Lower leg skin (tissue), 4 donors: Measurements from ENCODE around the gene RERE. TPM values are rescaled to one million over a fixed set of nuclear protein-coding genes. Genes with fewer than 3 reads are reported as not detected.

Experiments
- DNase-seq, 2 donors: peaks; one replicate each; pipeline ENCODE4 v3.0.0-alpha.2; 2019; ENCODE audit warnings: low spot score in 2 of 2
- H3K4me3 ChIP-seq: fragments of 200-600 bp; sonication (generic); 2 replicates; pipeline ENCODE4 v1.5.1; 2017; ENCODE audit warnings: mild to moderate bottlenecking, low read depth; ENCODE audit not compliant: poor library complexity, severe bottlenecking
- CTCF ChIP-seq, 3 donors: fragments of 450-650 bp; IDR thresholded peaks; one replicate each; pipeline ENCODE4 v1.5.1; 2016; ENCODE audit warnings: antibody characterized with exemption in 3 of 3, mild to moderate bottlenecking in 3 of 3, moderate library complexity in 2 of 3
- POLR2A ChIP-seq, 2 donors: fragments of 450-650 bp; IDR thresholded peaks; one replicate each; pipeline ENCODE4 v1.6.1; 2016 to 2017; ENCODE audit warnings: antibody characterized with exemption in 2 of 2, mild to moderate bottlenecking in 1 of 2, moderate library complexity in 1 of 2
- WGBS, 2 donors: methylation state at CpG; one replicate each; pipeline ENCODE4 v1.1.5; 2018; 5-methylcytosine and 5-hydroxymethylcytosine counted together
- intact Hi-C: fragments of 100-400 bp; cut with DNase I; formaldehyde crosslinking; loops from one replicate; pipeline ENCODE4 v1.15.0; 2023; ENCODE audit warnings: low total_unique reads
- total RNA-seq, 4 donors: library from RNA; depleted of rRNA; stranded (reverse); fragments of >200 nt; gene quantifications; one replicate each; pipeline ENCODE4 v1.1.0, GENCODE V29; 2016

The RERE gene
- total RNA-seq, 4 donors from 2014 or later = 41.0 to 84.9 (median 76.8) TPM

- WGBS, 2 donors = 76 to 85% methylated on average over 3 of the region's 3 CpGs
- H3K4me3 ChIP-seq = no peak overlapping the region
- intact Hi-C loops = no loop called here
- no peak for DNase-seq
- TF ChIP-seq CTCF (IDR thresholded peaks at IDR 0.05) (no peak), POLR2A (IDR thresholded peaks at IDR 0.05) (no peak)
These were observed 35.3 kb downstream of the RERE start for GRCh38 chr1:8782001-8782620.

- TF ChIP-seq POLR2A (IDR thresholded peaks at IDR 0.05) (no peak), CTCF (IDR thresholded peaks at IDR 0.05) (no peak)
- 64 to 69% methylated on average over 1 of the region's 1 CpG for WGBS, 2 donors
- H3K4me3 ChIP-seq = no peak overlapping the region
- intact Hi-C loops = no loop called here
- DNase-seq = no peak
These were observed 37.0 kb downstream of the RERE start for GRCh38 chr1:8780405-8780804.

GRCh38 chr1:8777867-8778266 lies 39.6 kb downstream of the RERE start:
- TF ChIP-seq POLR2A (IDR thresholded peaks at IDR 0.05) = no peak
- no peak for TF ChIP-seq CTCF (IDR thresholded peaks at IDR 0.05)
- no peak for DNase-seq
- intact Hi-C loops = no loop called here
- H3K4me3 ChIP-seq = no peak overlapping the region

GRCh38 chr1:8776104-8776503 lies 41.3 kb downstream of the RERE start:
- WGBS, 2 donors = 86 to 87% methylated on average over 5 of the region's 5 CpGs
- TF ChIP-seq CTCF (IDR thresholded peaks at IDR 0.05) (no peak), POLR2A (IDR thresholded peaks at IDR 0.05) (no peak)
- no peak overlapping the region for H3K4me3 ChIP-seq
- intact Hi-C loops = no loop called here
- DNase-seq = no peak

- H3K4me3 ChIP-seq = no peak overlapping the region
- 82 to 92% methylated on average over 2 of the region's 2 CpGs for WGBS, 2 donors
- TF ChIP-seq POLR2A (IDR thresholded peaks at IDR 0.05) (no peak), CTCF (IDR thresholded peaks at IDR 0.05) (no peak)
- intact Hi-C loops = no loop called here
- DNase-seq = no peak
These were observed 50.4 kb downstream of the RERE start for GRCh38 chr1:8767006-8767405.

GRCh38 chr1:8765198-8765597 lies 52.2 kb downstream of the RERE start:
- 92% methylated on average over 3 of the region's 3 CpGs for WGBS, 2 donors
- intact Hi-C loops = no loop called here
- DNase-seq = no peak
- no peak overlapping the region for H3K4me3 ChIP-seq
- TF ChIP-seq CTCF (IDR thresholded peaks at IDR 0.05) (no peak), POLR2A (IDR thresholded peaks at IDR 0.05) (no peak)
